GM12873 (cell line): ENCODE results near the gene INO80C.

Experiments
- TF ChIP-seq, protein P1 (sequence below): IDR thresholded peaks from 2 replicates; pipeline ENCODE4 v1.5.1; 2012; ENCODE audit warnings: low read depth, mild to moderate bottlenecking, moderate library complexity, low read length, control low read depth; ENCODE audit not compliant: insufficient read depth; ENCODE audit errors: missing control alignments

Gene INO80C

DNA sequence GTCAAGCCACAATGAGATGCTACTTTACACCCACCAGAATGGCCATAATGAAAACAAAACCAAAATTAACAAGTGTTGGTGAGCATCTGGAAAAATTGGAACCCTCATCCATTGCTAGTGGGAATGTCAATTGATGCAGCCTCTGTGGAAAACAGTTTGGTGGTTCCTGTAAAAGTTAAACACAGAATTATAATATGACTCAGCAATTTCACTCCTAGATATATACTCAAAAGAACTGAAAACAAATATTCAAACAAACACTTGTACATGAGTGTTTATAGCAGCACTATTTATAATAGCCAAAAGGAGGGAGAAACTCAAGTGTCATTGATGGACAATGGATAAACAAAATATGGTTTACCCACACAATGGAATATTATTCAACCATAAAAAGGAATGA lies 43.0 kb downstream of the INO80C start:
- TF ChIP-seq, protein P1, sequence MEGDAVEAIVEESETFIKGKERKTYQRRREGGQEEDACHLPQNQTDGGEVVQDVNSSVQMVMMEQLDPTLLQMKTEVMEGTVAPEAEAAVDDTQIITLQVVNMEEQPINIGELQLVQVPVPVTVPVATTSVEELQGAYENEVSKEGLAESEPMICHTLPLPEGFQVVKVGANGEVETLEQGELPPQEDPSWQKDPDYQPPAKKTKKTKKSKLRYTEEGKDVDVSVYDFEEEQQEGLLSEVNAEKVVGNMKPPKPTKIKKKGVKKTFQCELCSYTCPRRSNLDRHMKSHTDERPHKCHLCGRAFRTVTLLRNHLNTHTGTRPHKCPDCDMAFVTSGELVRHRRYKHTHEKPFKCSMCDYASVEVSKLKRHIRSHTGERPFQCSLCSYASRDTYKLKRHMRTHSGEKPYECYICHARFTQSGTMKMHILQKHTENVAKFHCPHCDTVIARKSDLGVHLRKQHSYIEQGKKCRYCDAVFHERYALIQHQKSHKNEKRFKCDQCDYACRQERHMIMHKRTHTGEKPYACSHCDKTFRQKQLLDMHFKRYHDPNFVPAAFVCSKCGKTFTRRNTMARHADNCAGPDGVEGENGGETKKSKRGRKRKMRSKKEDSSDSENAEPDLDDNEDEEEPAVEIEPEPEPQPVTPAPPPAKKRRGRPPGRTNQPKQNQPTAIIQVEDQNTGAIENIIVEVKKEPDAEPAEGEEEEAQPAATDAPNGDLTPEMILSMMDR: no peak

DNA sequence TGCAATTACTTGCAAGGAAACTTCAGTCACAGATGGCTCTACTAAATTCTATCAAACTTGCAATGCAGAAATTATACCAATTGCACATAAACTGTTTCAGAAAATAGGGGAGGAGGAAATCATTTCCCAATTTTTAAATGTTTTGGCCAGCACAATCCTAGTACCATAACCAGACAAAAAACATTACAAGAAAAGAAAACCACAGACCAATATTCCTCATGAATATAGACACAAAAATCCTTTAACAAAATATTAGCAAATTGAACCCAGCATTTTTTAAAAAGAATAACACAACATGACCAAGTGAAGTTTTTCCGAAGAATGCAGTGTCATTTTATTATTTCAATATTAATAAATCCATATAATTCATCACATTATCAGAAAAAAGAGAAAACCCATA lies 45.8 kb downstream of the INO80C start:
- TF ChIP-seq, protein P1: no peak

- TF ChIP-seq, protein P1: no peak
Measured at GRCh38 chr18:35451032-35451431, 46.7 kb downstream of the INO80C start.

DNA sequence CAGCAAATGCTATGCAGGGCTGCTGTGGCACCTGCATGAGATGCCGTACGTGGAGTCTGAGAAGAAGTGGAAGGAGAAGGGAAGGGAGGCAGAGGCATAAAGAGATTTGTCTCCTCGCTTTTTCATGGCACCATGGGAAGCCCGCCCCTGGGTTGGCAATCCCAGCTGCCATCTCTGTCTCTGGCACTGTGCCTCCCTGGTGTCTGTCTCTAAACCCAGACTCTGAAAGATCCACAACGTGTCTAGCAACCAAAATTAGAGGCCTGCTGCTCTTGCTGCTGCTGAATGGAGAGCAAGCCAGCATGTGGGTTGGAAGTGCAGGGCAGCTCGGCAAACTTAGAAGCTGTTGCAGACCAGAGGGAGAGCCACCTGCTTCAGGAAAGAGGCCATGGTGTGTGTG lies 53.1 kb downstream of the INO80C start:
- TF ChIP-seq, protein P1: no peak

DNA sequence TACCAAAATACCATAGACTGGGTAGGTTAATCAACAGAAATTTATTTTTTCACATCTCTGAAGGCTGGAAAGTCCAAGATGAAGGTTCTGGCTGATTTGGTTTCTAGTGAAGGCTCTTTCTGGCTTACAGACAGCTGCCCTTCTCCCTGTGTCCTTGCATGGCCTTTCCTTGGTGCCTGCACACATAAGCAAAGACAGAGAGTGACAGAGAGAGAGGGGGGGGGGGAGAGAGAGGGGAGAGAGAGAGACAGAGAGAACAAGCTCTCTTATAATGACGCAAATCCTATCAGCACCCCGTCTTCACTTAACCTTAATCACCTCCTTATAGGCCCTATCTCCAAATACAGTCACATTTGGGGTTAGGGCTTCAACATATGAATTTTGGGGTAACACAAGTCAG lies 53.9 kb downstream of the INO80C start:
- TF ChIP-seq, protein P1: no peak

DNA sequence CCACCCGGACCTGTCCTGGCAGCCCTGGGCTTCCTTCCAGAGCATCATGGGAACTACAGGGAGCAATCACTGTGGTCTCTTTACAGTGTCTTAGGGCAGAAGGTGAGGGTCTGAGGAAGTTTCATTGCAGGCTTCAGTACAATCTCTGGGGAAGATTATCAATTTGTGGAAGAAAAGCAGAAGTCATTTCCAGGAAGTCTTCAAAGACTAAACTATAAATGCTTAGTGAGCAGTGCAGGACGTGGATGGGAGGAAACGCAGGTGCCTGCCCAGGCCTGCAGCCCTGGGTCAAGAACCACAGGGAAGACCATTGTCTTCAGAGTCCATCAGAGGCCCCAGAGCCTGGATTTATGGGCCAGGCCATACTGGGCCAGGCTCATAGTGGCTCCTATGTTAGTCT lies 54.3 kb downstream of the INO80C start:
- TF ChIP-seq, protein P1: no peak

- TF ChIP-seq, protein P1: no peak
Measured at GRCh38 chr18:35442701-35443100, 55.1 kb downstream of the INO80C start.

DNA sequence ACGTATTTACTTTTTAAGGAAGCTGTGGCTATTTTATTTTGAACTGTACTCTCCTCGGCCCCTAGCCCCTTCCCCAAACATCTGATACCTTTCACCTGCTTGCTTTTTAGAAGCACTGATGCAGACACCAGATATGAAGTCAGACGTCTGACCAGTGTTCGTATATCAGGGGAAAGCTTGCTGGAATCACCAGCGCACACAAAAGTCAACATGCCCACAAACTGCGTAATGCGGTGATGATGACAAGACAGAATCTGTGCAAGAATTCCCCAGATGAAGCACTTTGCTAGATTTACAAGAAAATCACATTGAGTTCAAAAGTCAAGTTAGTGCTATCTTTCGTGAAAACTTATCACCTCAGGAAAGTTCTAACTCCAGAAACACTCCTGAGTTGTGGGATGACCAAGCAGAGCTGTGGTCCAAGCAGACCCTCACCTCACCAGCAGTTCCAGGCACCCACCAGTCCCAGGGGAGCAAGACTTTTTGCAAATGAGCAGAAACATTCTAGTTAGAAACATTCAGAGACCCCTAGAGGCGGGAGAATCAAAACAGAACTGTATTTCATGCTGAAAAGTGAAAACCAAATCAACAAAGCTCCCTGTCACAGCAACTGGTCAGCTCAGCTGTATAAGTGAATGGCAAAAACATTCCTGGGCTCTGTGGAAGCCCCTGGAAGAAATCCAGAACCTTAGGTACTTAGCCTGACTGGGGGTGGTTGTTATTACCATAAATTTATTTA lies 55.7 kb downstream of the INO80C start:
- TF ChIP-seq, protein P1: no peak
